Left cardiac atrium (tissue), 4 donors: ENCODE measurements around the gene ANKS1B. TPM values are rescaled to one million over a fixed set of nuclear protein-coding genes. Genes with fewer than 3 reads are reported as not detected.
A peak's percentile ranks its signal among the peaks of the same experiment; 100 is the strongest.

ENCODE experiments used
- ATAC-seq, 2 donors: fragments of 200-7000 bp; cut with Tn5 transposase; one replicate each; pipeline ENCODE4 v1.9.1; 2020; ENCODE audit warnings: mild to moderate bottlenecking in 2 of 2, moderate library complexity in 2 of 2
- DNase-seq: peaks from one replicate; pipeline ENCODE4 v3.0.0-alpha.2; 2020
- intact Hi-C, 2 donors: fragments of 100-400 bp; cut with DNase I; formaldehyde crosslinking; loops; one replicate each; pipeline versions ENCODE4 v1.14.1 to v1.15.1; 2022 to 2023
- total RNA-seq, 2 donors: library from RNA; stranded (reverse); fragmentation: NEBNext Ultra II Directional; extraction: Animal tissue kit (Norgen Biotek cat#: 25700); gene quantifications; one replicate each; pipeline ENCODE4 v1.2.1, GENCODE V29; 2021
- donor health status: DM: no; HTN: yes; CAD: no.
- donor health status: DM: no; HTN: yes; CAD: no; lungs with severe emphysema.
- donor health status: DM: yes; HTN: yes; CAD: no.
- donor health status: Dilated cardiomyopathy.

Gene ANKS1B
- total RNA-seq, 2 donors from 2014 or later, result 3.1 TPM

DNA sequence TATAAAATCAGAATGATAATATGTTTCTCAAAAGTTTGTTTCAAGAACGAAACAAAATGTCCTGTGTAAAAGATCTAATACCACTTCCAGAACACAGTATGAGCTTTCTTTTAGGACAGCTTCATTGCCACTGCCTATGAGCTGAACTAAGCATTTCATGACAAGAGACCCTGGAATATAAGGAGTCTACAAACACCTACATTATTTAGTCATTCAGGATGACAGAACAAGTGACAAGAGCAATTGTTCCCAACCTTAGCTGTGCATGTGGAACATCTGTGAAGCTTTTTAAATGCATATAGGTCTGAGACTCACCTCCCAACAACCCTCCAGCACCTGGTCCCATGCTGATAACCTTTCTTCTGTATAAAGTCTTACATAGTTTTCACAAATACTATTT, 440.3 kb downstream of the ANKS1B start:
- intact Hi-C loops, result no loop called here
- DNase-seq (no peak), ATAC-seq (no peak)

GRCh38 chr12:99529966-99530365, 454.8 kb downstream of the ANKS1B start:
- no peak for DNase-seq
- intact Hi-C loops, result no loop called here
- no peak for ATAC-seq

DNA sequence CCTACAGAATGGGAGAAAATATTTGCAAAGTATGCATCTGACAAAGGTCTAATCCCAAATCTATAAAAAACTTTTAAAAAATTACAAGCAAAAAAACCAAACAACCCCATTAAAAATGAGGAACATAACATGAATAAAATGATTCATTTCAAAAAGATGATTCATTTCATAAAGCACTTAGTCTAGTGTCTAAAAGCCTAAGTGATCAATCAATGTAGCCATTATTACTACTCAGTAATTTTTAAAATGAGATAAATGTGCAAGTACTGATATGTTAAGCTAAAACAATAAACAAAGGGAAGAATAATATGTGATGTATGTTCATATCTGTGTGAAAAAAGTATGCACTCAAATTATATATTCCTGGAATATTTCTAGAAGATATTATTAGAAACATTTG, 456.3 kb downstream of the ANKS1B start:
- DNase-seq, result no peak
- no peak for ATAC-seq
- intact Hi-C loops, result no loop called here

- ATAC-seq (no peak), DNase-seq (no peak)
- intact Hi-C loops, result no loop called here
Measured at GRCh38 chr12:99523853-99524252, 460.9 kb downstream of the ANKS1B start.

- intact Hi-C loops, result no loop called here
- DNase-seq (no peak), ATAC-seq (no peak)
Measured at GRCh38 chr12:99522456-99522855, 462.3 kb downstream of the ANKS1B start.

DNA sequence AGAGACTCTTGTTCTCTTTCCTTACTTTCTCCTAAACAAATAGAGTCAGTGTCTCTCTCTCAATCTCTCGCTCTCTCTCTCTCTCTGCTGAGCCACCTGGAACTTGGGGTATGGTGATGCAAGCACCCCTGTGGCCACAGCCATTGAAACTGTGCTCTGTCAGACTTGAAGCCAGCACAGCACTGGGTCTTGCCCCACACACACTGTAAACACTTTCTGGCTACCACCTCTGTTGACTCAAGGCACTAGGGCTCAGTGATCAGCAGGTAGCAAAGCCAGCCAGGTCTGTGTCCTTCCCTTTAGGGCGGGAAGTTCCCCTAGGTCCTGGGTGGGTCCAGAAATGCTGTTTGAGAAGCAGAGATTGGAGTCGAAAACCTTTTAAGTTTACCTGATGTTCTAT, 463.1 kb downstream of the ANKS1B start:
- DNase-seq (no peak), ATAC-seq (no peak)
- intact Hi-C loops, result no loop called here

DNA sequence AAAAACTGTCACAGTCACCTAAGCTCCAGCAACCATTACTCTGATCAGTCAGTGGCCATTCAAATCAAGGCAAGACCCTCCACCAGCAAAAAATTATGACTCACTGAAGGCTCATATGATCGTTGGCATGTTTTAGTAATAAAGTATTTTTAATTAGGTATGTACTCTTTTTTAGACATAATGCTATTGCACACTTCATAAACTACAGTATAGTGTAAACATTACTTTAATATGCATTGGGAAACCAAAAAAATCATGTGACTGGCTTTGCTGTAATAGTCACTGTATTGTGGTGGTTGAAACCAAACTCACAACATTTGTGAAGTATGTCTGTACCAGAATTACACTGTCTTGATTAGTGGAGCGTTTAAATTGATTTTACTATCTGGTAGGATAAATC, 471.7 kb downstream of the ANKS1B start:
- ATAC-seq (no peak), DNase-seq (no peak)
- intact Hi-C loops, result no loop called here

DNA sequence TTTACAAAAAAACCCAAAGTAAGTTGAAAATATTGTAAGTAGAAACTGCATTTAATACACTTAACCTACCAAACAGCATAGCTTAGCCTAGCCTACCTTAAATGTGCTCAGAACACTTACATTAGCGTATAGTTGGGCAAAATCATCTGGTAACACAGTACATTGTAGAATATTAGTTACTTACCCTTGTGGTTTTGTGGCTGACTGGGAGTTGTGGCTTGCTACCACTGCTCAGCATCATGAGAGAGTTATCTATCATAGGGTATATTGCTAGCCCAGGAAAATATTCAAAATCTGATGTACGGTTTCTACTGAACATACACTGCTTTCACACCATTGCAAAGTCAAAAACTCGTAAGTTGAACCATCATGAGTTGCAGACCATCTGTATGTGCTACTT, 478.9 kb downstream of the ANKS1B start:
- ATAC-seq (no peak), DNase-seq (no peak)
- intact Hi-C loops, result no loop called here

GRCh38 chr12:99498756-99499155, 486.0 kb downstream of the ANKS1B start:
- intact Hi-C loops, result no loop called here
- no peak for ATAC-seq
- DNase-seq, result no peak

DNA sequence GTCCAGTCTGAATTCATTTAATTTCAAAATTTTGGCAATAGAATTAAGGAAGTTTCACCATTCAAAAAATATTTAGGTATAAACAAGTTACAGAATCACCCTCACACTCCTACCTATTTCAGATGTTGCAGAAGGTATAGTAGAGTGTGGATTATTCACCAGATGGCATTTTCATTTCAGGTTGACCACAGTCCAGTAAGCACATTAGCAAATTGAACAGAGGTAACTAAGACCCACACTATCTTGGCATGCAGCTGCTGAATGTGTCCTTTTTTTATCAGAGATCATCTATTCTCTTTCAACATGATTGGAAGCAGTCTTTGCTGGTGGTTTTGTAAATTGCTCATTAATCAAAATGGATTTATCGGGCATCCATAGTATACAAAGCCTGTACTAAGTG, 488.9 kb downstream of the ANKS1B start:
- DNase-seq (no peak), ATAC-seq (no peak)
- intact Hi-C loops, result no loop called here

DNA sequence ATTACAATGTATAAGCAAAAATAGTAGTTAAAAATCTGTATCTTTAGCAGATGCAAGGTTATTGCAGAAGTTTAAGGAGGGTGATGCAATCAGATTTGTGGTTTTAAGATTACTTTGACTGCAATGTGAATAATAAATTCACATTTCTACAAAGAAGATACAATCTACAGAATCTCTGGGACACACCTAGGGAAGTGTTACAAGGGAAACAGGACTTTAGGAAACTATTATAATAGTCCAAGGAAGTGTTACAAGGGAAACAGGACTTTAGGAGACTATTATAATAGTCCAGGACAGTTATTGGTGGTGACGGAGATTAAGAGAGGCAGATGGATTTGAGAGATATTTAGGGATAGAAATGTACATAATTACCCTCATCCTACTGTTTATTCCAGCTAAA, 491.5 kb downstream of the ANKS1B start:
- intact Hi-C loops, result no loop called here
- no peak for ATAC-seq
- DNase-seq, result no peak

DNA sequence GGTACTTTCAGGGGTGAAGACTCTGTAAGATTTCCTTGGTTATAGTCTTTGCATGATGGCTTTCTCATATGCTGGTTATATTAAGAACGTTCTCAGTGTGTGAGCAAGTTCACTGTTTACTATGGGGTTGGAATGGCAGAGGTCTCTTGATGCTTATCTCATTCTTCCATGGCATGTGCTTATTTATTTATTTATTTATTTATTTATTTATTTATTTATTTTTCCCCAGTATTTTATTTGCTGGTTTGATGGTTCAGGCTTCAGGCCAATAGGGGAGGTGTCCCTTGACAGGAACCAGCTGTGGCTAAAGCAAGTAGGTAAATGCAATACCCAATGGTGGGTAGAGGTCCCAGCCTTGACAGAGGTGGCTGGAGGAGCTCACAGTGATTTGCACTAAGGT, 498.5 kb downstream of the ANKS1B start:
- DNase-seq (no peak), ATAC-seq (no peak)
- intact Hi-C loops, result no loop called here

DNA sequence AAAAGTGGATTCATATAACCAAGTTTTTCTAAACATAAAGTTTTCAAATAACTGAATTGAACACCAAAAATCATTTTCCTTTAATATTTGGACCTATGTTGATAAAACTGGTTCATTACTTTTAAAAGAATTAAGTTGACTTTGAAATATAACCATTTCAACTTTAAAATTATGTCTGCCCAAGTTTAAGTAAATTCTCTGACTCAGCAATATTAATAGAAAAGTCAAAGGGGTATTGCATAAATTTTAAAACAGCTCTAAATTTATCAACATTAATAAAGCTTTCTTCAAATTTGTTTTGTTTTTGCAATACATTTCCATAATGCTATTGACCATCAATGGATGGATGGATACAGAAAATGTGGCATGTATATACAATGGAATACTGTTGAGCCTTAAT, 505.6 kb downstream of the ANKS1B start:
- intact Hi-C loops, result no loop called here
- no peak for ATAC-seq
- DNase-seq, result no peak

DNA sequence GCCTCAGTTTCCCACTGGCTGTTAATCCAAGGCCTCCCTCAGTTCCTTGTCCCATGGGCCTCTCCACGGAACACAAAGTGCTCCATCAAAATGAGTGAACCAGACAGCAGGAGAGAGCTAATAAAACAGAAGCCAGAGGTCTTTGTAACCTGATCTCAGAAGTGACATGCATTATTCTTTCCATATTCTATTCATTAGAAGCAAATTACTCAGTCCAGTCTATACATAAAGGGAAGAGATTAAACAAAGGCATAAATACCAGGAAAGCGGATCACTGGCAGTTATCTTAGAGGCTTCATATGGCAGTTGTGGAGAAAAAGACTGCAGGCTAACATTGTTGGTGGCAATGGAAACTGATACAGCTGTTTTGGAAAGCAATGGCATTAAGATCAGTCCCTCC, 507.8 kb downstream of the ANKS1B start:
- DNase-seq, result no peak
- intact Hi-C loops, result no loop called here
- ATAC-seq, result no peak

DNA sequence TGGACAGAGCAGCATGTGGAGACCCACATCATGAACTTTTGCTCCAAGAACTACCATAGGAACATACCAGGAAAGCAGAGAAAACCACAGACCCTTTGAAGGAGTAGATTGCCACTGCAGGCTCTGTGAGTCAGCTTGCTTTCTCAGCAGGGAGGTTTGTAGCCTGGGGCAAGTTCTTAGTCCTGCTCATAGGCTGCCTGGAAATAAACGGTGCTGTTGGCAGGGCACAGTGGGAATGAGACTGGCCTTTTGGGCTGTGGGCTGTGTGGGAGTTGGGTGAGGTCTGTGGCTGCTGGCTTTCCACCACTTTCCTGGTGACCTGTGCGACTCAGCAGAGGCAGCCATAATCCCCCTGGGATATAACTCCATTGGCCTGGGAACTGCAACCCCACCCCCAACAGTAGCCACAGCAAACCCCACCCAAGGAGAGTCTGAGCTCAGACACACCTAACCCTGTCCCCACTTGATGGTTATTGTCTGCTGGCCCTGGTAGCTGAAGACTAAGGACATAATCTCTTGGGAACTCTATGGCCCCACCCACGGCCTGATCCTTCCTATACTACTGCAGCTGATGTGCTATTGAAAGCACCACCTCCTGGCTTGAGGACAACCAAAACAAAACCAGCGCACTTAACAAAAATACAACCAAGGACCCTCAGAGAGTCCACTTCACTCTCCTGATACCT, 529.2 kb downstream of the ANKS1B start:
- peak in 1 of 2 donors; percentile 72 for ATAC-seq
- intact Hi-C loops, result no loop called here
- no peak for DNase-seq

DNA sequence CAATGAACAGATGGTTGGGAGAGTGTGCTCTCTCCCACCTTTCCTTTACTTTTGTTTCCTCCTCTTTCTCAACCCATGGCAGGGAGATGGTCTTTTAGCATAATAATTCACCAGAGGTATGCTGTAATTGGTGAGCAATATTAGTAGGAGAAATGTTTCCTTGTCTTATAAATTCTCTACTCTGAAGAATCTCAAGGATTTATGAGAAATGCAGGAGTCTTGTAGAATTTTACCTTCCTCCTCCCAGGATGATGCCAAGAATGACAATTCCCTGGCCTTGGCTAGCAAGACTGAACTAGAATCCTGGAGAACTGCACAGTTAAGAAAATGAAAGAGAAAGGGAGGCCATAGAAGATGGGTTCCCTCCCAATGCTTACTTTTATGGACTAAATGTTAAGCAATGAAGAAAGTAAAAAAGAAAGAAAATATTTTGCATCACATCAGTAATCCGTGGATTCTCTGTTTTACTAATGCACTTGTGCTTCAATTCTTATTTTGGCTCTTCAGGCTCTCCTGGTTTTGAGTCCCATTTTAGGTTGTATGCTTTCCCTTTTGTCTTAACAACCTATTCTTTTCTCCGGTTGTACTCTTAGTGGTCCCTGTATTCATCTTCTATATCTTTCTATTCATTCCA, 530.1 kb downstream of the ANKS1B start:
- no peak for ATAC-seq
- intact Hi-C loops, result no loop called here
- DNase-seq, result no peak

DNA sequence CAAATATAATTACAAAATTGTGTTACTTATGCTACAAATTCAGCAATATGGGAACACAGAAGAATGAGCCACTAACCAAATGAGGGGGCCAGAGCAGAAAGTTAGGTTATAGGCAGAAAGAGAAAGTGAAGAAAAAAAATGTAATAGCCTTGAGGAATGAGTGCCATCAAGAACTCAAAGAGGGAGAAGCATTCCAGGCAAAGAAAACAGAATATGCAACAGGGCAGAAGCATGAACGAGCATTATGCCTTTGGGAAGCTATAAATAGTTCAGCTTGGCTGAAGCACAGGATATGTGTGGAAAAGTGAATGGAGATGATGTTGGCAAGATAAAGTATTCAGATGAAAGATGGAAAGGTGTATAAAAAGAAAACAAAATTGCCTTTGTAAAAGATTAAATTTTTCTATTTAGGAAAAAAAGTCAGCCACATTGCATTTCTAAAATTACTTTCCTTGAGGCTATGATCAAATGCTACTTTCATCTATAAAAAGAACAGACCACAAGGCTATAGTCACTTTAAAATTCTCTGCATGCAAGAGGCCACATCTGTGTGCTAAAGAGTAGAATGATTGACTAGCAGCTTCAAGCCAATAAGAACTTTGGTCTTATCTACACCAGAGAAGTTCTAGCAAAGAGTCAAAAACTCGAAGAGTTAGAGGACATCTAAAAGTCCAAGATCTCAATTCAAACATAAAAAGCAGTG, 530.7 kb downstream of the ANKS1B start:
- DNase-seq (no peak), ATAC-seq (no peak)
- intact Hi-C loops, result no loop called here

GRCh38 chr12:99450036-99450630, 534.6 kb downstream of the ANKS1B start:
- intact Hi-C loops, result no loop called here
- DNase-seq (no peak), ATAC-seq (peak in 1 of 2 donors; percentile 26)

DNA sequence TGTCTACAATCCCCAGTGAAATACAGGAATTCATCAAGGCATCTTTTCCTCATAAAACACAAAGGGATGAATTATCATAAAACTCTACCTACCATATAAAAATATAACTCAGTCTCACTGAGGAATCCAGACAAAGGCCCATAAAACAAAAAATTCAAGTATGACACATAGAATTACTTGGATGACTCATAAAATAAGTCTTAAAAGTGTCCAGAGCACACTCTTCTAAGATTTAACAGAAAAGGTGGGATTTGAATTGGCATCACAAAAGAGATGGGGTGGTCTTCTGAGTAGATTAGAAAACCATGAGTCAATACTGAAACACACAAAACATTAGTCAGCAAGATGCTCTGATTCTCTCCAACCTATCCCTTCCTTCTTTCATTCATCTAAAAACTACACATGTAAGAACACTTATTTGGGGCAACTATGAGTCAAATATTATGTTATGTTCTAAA, 539.8 kb downstream of the ANKS1B start:
- ATAC-seq, result no peak
- intact Hi-C loops, result no loop called here
- DNase-seq, result no peak

GRCh38 chr12:99442758-99443157, 542.0 kb downstream of the ANKS1B start:
- no peak for ATAC-seq
- DNase-seq, result no peak
- intact Hi-C loops, result no loop called here
